HG02943 (cell line): Measurements from ENCODE around the gene TMC6.
"Not testable (repeated sequence)": the region's sequence is repeated elsewhere in the genome, so short reads cannot be mapped to it uniquely, and the experiment has no call there.

Experiments used
- ATAC-seq: cut with Tn5 transposase; IDR thresholded peaks from one replicate; pipeline ENCODE4 v1.9.1; 2021; ENCODE audit warnings: mild to moderate bottlenecking, low read depth, moderate library complexity; ENCODE audit not compliant: unreplicated experiment

The TMC6 gene

GRCh38 chr17:78159575-78160158 is 31.1 kb upstream of the TMC6 start:
- no peak for ATAC-seq

- ATAC-seq: no peak
Measured at GRCh38 chr17:78154903-78155811, 26.6 kb upstream of the TMC6 start.

- no peak for ATAC-seq
Measured at GRCh38 chr17:78151514-78152008, 23.0 kb upstream of the TMC6 start.

GRCh38 chr17:78148286-78149016 is 19.9 kb upstream of the TMC6 start:
- no peak for ATAC-seq

- no peak for ATAC-seq
Measured at GRCh38 chr17:78147315-78147998, 18.9 kb upstream of the TMC6 start.

GRCh38 chr17:78146881-78147280 is 18.3 kb upstream of the TMC6 start:
- ATAC-seq: no peak

- ATAC-seq: no peak
Measured at GRCh38 chr17:78146471-78146869, 17.9 kb upstream of the TMC6 start.

GRCh38 chr17:78144736-78145641 is 16.4 kb upstream of the TMC6 start:
- ATAC-seq: no peak

GRCh38 chr17:78144147-78144719 is 15.7 kb upstream of the TMC6 start:
- ATAC-seq: no peak

GRCh38 chr17:78143214-78144146 is 14.9 kb upstream of the TMC6 start:
- no peak for ATAC-seq

- ATAC-seq: no peak
Measured at GRCh38 chr17:78142119-78142861, 13.7 kb upstream of the TMC6 start.

GRCh38 chr17:78141437-78142118 is 13.0 kb upstream of the TMC6 start:
- ATAC-seq: no peak

- ATAC-seq: peak; percentile 84
Measured at GRCh38 chr17:78140169-78141051, 11.9 kb upstream of the TMC6 start.

- not testable (repeated sequence) for ATAC-seq
Measured at GRCh38 chr17:78139861-78140168, 11.3 kb upstream of the TMC6 start.

- ATAC-seq: no peak
Measured at GRCh38 chr17:78138204-78139060, 9.9 kb upstream of the TMC6 start.
